Endothelial cell of umbilical vein (primary cell): Measurements from ENCODE around the gene MGME1. TPM values are rescaled to one million over a fixed set of nuclear protein-coding genes. Genes with fewer than 3 reads are reported as not detected.

ENCODE experiments used
- BruUV-seq: library from RNA; stranded (reverse); fragments of 400-500 nt; replicated peaks from 2 replicates; lab custom pipeline; 2021; lab: Mats Ljungman, UMichigan
- CTCF ChIA-PET: fragments of 300-600, 350-600 bp; sonication (Branson Sonifier 250); formaldehyde crosslinking; loops from one replicate; lab custom pipeline; 2021; ENCODE audit warnings: antibody characterized with exemption, inconsistent platforms; lab: Charles Lee
- POLR2A ChIA-PET: fragments of 300-600, 350-600 bp; sonication (Branson Sonifier 250); formaldehyde crosslinking; loops from one replicate; lab custom pipeline; 2021; ENCODE audit warnings: antibody characterized with exemption, inconsistent platforms; lab: Charles Lee
- DNase-seq: peaks from one replicate; pipeline ENCODE4 v3.0.0-alpha.2; 2011; ENCODE audit warnings: low read depth, low spot score
- FAIRE-seq: peaks from 2 replicates; lab custom pipeline; 2011; peaks lifted over from hg19 to GRCh38; lab: Jason Lieb, UNC
- H2AFZ ChIP-seq: 2 replicates; pipeline ENCODE4 v1.6.0; 2012; ENCODE audit warnings: low read depth, low read length, control low read depth, inconsistent platforms
- H3K27ac ChIP-seq: 2 replicates; pipeline ENCODE4 v1.5.1; 2011; ENCODE audit warnings: low read depth, mild to moderate bottlenecking, control low read depth, low read length, moderate library complexity; ENCODE audit not compliant: insufficient read depth
- H3K27me3 ChIP-seq, 2 experiments: 2 replicates each; pipeline versions ENCODE4 v1.6.0 to v1.6.1; 2011; ENCODE audit warnings: low read length in 2 of 2, mixed read lengths in 1 of 2; ENCODE audit not compliant: control insufficient read depth in 2 of 2, insufficient read depth in 2 of 2
- H3K36me3 ChIP-seq, 2 experiments: 2 replicates in 1 of 2; 3 replicates in 1 of 2; pipeline ENCODE4 v1.5.1; 2011; ENCODE audit warnings: low read length in 2 of 2, mild to moderate bottlenecking in 1 of 2, moderate library complexity in 1 of 2; ENCODE audit not compliant: control insufficient read depth in 2 of 2, insufficient read depth in 2 of 2; ENCODE audit errors: extremely low read depth in 1 of 2
- H3K4me1 ChIP-seq: 3 replicates; pipeline ENCODE4 v1.5.1; 2011; ENCODE audit warnings: mild to moderate bottlenecking, low read length; ENCODE audit not compliant: control insufficient read depth, insufficient read depth; ENCODE audit errors: extremely low read depth
- H3K4me2 ChIP-seq: 2 replicates; pipeline ENCODE4 v1.6.1; 2011; ENCODE audit warnings: low read length, control low read depth, mixed read lengths; ENCODE audit not compliant: insufficient read depth
- H3K4me3 ChIP-seq, 3 experiments: fragments of 200-600 bp in 1 of 3; sonication (generic), shearing (Covaris generic) in 1 of 3; replicated peaks in 1 of 3; 2 replicates each; pipeline ENCODE4 v1.5.1; 2011 to 2016; ENCODE audit warnings: control low read depth in 3 of 3, low read length in 3 of 3, mild to moderate bottlenecking in 2 of 3, inconsistent platforms in 1 of 3, low read depth in 1 of 3, moderate library complexity in 1 of 3; ENCODE audit not compliant: insufficient read depth in 1 of 3
- H3K79me2 ChIP-seq: 2 replicates; pipeline ENCODE4 v1.6.0; 2012; ENCODE audit warnings: low read length, inconsistent platforms; ENCODE audit not compliant: control insufficient read depth, insufficient read depth
- H3K9ac ChIP-seq: replicated peaks from 2 replicates; pipeline ENCODE3; 2011; ENCODE audit warnings: low read length, control low read depth; ENCODE audit not compliant: insufficient read depth; ENCODE audit errors: extremely low read depth
- H3K9me1 ChIP-seq: replicated peaks from 3 replicates; pipeline ENCODE4 v1.6.0; 2011; ENCODE audit warnings: mild to moderate bottlenecking, low read length; ENCODE audit not compliant: control insufficient read depth, insufficient read depth; ENCODE audit errors: extremely low read depth
- H3K9me3 ChIP-seq: replicated peaks from 2 replicates; pipeline ENCODE4 v1.5.1; 2012; ENCODE audit warnings: low read length, inconsistent platforms; ENCODE audit not compliant: control insufficient read depth, insufficient read depth
- H4K20me1 ChIP-seq: replicated peaks from 2 replicates; pipeline ENCODE3; 2011; ENCODE audit warnings: mild to moderate bottlenecking, low read length; ENCODE audit not compliant: control insufficient read depth, insufficient read depth; ENCODE audit errors: extremely low read depth
- EZH2 ChIP-seq: IDR thresholded peaks from 2 replicates; pipeline ENCODE4 v1.6.1; 2012; ENCODE audit warnings: borderline replicate concordance, low read depth, mild to moderate bottlenecking, moderate library complexity, low read length, inconsistent platforms; ENCODE audit not compliant: severe bottlenecking
- FOS ChIP-seq: IDR thresholded peaks from 2 replicates; pipeline ENCODE4 v1.6.1; 2011; ENCODE audit warnings: mild to moderate bottlenecking, low read length, moderate library complexity, borderline replicate concordance; ENCODE audit not compliant: insufficient read depth
- GATA2 ChIP-seq: IDR thresholded peaks from 2 replicates; pipeline ENCODE4 v1.7.0; 2011; ENCODE audit warnings: low read depth, mild to moderate bottlenecking, moderate library complexity, mixed read lengths, low read length; ENCODE audit not compliant: insufficient read length, insufficient read depth
- JUN ChIP-seq: IDR thresholded peaks from 2 replicates; pipeline ENCODE4 v1.6.1; 2011; ENCODE audit warnings: borderline replicate concordance, low read depth; ENCODE audit not compliant: insufficient read length, insufficient read depth
- MYC ChIP-seq: IDR thresholded peaks from one replicate; pipeline ENCODE4 v1.6.1; 2011; ENCODE audit warnings: mild to moderate bottlenecking, low read depth, low read length
- POLR2A ChIP-seq: IDR thresholded peaks from 2 replicates; pipeline ENCODE4 v1.6.1; 2012; ENCODE audit warnings: low read depth, mild to moderate bottlenecking, control low read depth, low read length
- POLR2AphosphoS5 ChIP-seq: IDR thresholded peaks from 2 replicates; pipeline ENCODE4 v1.6.1; 2012; ENCODE audit warnings: low read depth, mild to moderate bottlenecking, control low read depth, low read length, moderate library complexity; ENCODE audit not compliant: insufficient read depth
- dilution Hi-C: fragments of 300-500 bp; cut with MboI; formaldehyde crosslinking; loops from one replicate; pipeline ENCODE4 v1.15.0; 2019; ENCODE audit warnings: low sequenced_read_pairs; ENCODE audit not compliant: extremely low pct_ligation_motif_present
- intact Hi-C: fragments of 100-400 bp; cut with micrococcal nuclease; formaldehyde crosslinking; loops from one replicate; pipeline ENCODE4 v1.10.0; 2022
- polyA plus RNA-seq, 4 experiments: library from polyadenylated mRNA; depleted of rRNA in 3 of 4; stranded (reverse) in 3 of 4; unstranded in 1 of 4; fragments of >200 nt; gene quantifications; 2 replicates each; pipeline versions ENCODE4 v1.2.1 to v1.2.3, GENCODE V29; 2011 to 2012; ENCODE audit warnings: missing spikeins in 1 of 4
- total RNA-seq: library from RNA; stranded (reverse); gene quantifications from 2 replicates; pipeline ENCODE4 v1.2.3, GENCODE V29; 2021
- TF ChIP-seq, protein P1 (sequence below), 2 donors: IDR thresholded peaks; 1 replicate in 1 of 2; 2 replicates in 1 of 2; pipeline ENCODE4 v1.5.1; 2011; ENCODE audit warnings: low read length in 2 of 2, mild to moderate bottlenecking in 2 of 2, moderate library complexity in 2 of 2, control low read depth in 1 of 2, inconsistent platforms in 1 of 2, low read depth in 1 of 2; ENCODE audit not compliant: insufficient read depth in 1 of 2; ENCODE audit errors: extremely low read depth in 1 of 2
- TF ChIP-seq, protein P2 (sequence below): IDR thresholded peaks from 2 replicates; pipeline ENCODE4 v1.6.1; 2011; ENCODE audit not compliant: insufficient read depth, insufficient read length

Gene MGME1
- total and polyA plus RNA-seq, 2 donors (not counting 3 experiments of a cell fraction or from before 2014, with no cell fraction given): 8.9 to 26.2 TPM

GRCh38 chr20:17921774-17922173 is 47.0 kb upstream of the MGME1 start:
- Histone ChIP-seq H4K20me1 (no peaks in the 10 kb centered on the region), H3K4me1 (no peaks in the 10 kb centered on the region), H3K9ac (no peak overlapping the region), H3K79me2 (no peaks in the 10 kb centered on the region), H3K4me2 (no peak overlapping the region), H2AFZ (no peak overlapping the region), H3K27ac (no peak overlapping the region), H3K9me1 (no peaks in the 10 kb centered on the region), H3K36me3 (no peaks in the 10 kb centered on the region), H3K9me3 (no peaks in the 10 kb centered on the region), H3K4me3 (no peak overlapping the region), H3K27me3 (peaks cover 6 to 12% of the 10 kb centered on the region in 2 experiments)
- DNase-seq (no peak), FAIRE-seq (no peak)
- no TSS peak for BruUV-seq
- TF ChIP-seq, protein P1, sequence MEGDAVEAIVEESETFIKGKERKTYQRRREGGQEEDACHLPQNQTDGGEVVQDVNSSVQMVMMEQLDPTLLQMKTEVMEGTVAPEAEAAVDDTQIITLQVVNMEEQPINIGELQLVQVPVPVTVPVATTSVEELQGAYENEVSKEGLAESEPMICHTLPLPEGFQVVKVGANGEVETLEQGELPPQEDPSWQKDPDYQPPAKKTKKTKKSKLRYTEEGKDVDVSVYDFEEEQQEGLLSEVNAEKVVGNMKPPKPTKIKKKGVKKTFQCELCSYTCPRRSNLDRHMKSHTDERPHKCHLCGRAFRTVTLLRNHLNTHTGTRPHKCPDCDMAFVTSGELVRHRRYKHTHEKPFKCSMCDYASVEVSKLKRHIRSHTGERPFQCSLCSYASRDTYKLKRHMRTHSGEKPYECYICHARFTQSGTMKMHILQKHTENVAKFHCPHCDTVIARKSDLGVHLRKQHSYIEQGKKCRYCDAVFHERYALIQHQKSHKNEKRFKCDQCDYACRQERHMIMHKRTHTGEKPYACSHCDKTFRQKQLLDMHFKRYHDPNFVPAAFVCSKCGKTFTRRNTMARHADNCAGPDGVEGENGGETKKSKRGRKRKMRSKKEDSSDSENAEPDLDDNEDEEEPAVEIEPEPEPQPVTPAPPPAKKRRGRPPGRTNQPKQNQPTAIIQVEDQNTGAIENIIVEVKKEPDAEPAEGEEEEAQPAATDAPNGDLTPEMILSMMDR (IDR thresholded peaks at IDR 0.05; ENCODE audit: extremely low read depth in 1 of 2, insufficient read depth in 1 of 2, low read depth in 1 of 2, low read length in 2 of 2): no peak
- TF ChIP-seq POLR2A (no peak), GATA2 (no peak), MYC (no peak), EZH2 (no peak), JUN (no peak), FOS (no peak), POLR2AphosphoS5 (no peak)
- TF ChIP-seq, protein P2, sequence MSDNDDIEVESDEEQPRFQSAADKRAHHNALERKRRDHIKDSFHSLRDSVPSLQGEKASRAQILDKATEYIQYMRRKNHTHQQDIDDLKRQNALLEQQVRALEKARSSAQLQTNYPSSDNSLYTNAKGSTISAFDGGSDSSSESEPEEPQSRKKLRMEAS: no peak
- dilution Hi-C loops: no loop called here
- intact Hi-C loops: no loop called here
- CTCF ChIA-PET: no interaction called here
- POLR2A ChIA-PET: no interaction called here
